ENCODE data around the gene ARFRP1. TPM values are rescaled to one million over a fixed set of nuclear protein-coding genes. Genes with fewer than 3 reads are reported as not detected.

The ARFRP1 gene
- total RNA-seq, 1 experiment from 2014 or later, result 44.5 TPM

- Histone ChIP-seq H3K4me1 (peaks cover 10% of the 10 kb centered on the region), H3K36me3 (peaks cover 3% of the 10 kb centered on the region; the same call in 1 of the 2 replicates), H3K4me3 (no peak overlapping the region), H3K27me3 (no peaks in the 10 kb centered on the region), H3K27ac (no peak overlapping the region), H3K9me3 (replicated peaks) (no peaks in the 10 kb centered on the region)
- no peak for DNase-seq
These were observed 20.2 kb downstream of the ARFRP1 start for GRCh38 chr20:63687419-63688178.

GRCh38 chr20:63686492-63687321 lies 21.1 kb downstream of the ARFRP1 start:
- H3K27ac ChIP-seq, result no peak overlapping the region
- DNase-seq, result no peak

GRCh38 chr20:63686094-63686491 lies 21.7 kb downstream of the ARFRP1 start:
- Histone ChIP-seq H3K27me3 (no peaks in the 10 kb centered on the region), H3K27ac (no peak overlapping the region), H3K4me3 (no peak overlapping the region), H3K4me1 (peaks cover 13% of the 10 kb centered on the region), H3K9me3 (replicated peaks) (no peaks in the 10 kb centered on the region), H3K36me3 (peaks cover 7% of the 10 kb centered on the region; the same call in 1 of the 2 replicates)
- DNase-seq, result no peak

More at GRCh38 chr20:63686492-63687321, 21.1 kb downstream of the ARFRP1 start:
- H3K4me1 ChIP-seq, result peaks cover 13% of the 10 kb centered on the region
- H3K27me3 ChIP-seq, result no peaks in the 10 kb centered on the region
- no peak overlapping the region for H3K4me3 ChIP-seq
- H3K9me3 ChIP-seq (replicated peaks), result no peaks in the 10 kb centered on the region
- H3K36me3 ChIP-seq, result peaks cover 7% of the 10 kb centered on the region; the same call in 1 of the 2 replicates

- Histone ChIP-seq H3K36me3 (peaks cover 7% of the 10 kb centered on the region), H3K27me3 (no peaks in the 10 kb centered on the region), H3K9me3 (replicated peaks) (no peaks in the 10 kb centered on the region), H3K4me3 (no peak overlapping the region), H3K4me1 (peaks cover 13% of the 10 kb centered on the region), H3K27ac (no peak overlapping the region)
- DNase-seq, result no peak
These were observed 22.3 kb downstream of the ARFRP1 start for GRCh38 chr20:63685269-63686026.

DNA sequence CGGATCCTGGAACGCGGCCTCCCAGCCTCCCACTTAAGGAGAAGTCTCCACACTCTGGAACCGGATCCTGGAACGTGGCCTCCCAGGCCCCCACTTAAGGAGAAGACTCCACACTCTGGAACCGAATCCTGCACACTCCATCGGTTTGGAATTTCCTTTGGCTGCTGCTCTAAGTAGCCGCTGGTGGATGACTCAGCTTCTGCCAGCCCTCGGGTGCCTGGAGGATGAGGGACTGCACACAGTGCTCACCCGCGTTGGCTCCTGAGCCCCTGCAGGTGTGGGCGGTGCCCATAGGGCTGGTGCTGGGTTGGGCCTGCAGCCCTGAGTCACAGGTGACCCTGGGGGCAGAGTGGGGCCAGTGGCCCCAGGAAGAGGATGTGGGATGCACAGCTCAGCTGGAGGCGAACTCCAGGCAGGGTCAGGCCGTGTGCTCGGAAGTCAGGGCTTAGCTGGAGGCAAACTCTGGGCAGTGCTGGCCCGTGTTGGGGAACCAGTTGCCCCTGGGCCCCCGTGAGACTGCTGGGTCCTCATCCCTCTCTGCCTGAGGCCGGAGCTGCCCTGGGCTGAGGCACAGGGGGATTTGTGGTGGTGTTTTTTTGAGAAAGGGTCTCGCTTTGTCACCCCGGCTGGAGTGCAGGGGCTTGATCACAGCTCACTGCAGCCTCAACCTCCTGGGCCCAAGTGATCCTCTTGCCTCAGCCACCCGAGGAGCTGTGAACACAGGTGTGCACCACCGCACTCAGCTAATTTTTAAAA lies 25.2 kb downstream of the ARFRP1 start:
- no peak overlapping the region for H3K4me3 ChIP-seq
- H3K4me1 ChIP-seq, result peaks cover 13% of the 10 kb centered on the region
- H3K9me3 ChIP-seq (replicated peaks), result no peaks in the 10 kb centered on the region
- H3K36me3 ChIP-seq, result peaks cover 10% of the 10 kb centered on the region
- H3K27ac ChIP-seq, result peak overlapping the region; percentile 1; the same call in 1 of the 2 replicates
- peak; percentile 77 to 85 for DNase-seq
- no peaks in the 10 kb centered on the region for H3K27me3 ChIP-seq

- DNase-seq, result no peak
- H3K4me1 ChIP-seq, result peaks cover 13% of the 10 kb centered on the region
- H3K9me3 ChIP-seq (replicated peaks), result no peaks in the 10 kb centered on the region
- no peak overlapping the region for H3K4me3 ChIP-seq
- H3K27ac ChIP-seq, result no peak overlapping the region
- no peaks in the 10 kb centered on the region for H3K27me3 ChIP-seq
- peaks cover 15% of the 10 kb centered on the region for H3K36me3 ChIP-seq
These were observed 26.1 kb downstream of the ARFRP1 start for GRCh38 chr20:63681609-63682142.

DNA sequence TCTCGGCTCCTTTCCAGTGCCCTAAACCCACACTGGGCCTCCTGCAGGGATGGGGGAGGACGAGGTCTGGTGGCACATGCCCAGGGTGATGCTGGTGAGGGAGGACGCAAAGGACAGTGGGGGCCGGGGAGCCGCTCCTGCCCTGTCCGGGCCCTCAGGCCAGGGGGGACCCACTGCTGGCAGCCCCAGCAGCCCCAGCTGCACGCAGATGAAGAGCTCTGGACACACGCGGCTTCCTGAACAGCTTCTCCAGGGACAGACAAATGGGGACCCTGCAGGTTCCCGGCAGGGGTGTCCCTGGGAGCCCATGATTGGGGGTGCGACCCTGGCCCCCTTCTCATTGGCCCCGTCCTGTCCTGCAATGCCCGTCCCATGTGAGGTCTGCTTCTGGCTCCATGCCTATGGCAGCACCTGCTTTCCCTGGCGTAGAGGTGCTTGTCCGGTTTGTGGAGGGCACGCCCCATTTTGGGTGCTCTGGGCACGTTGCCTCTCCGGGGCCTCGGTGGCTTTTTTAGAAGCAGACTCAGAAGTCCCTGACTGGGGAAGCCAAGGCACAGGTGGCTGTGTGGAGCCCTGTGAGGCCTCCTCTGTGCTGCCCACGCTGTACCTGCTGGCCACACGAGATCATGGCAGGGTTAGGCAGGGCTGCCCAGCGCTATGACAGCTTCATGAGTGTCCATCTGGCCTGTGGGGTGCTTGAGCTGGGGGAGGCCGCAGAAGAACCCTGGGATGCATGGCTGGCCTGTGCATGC lies 26.7 kb downstream of the ARFRP1 start:
- Histone ChIP-seq H3K4me3 (no peak overlapping the region), H3K27ac (no peak overlapping the region)
- DNase-seq, result no peak

GRCh38 chr20:63680427-63680826 lies 27.3 kb downstream of the ARFRP1 start:
- H3K4me3 ChIP-seq, result no peak overlapping the region
- peaks cover 25% of the 10 kb centered on the region for H3K36me3 ChIP-seq
- no peak overlapping the region for H3K27ac ChIP-seq

More for the DNA sequence above, 26.7 kb downstream of the ARFRP1 start:
- Histone ChIP-seq H3K36me3 (peaks cover 19% of the 10 kb centered on the region), H3K9me3 (replicated peaks) (no peaks in the 10 kb centered on the region), H3K27me3 (no peaks in the 10 kb centered on the region), H3K4me1 (peaks cover 13% of the 10 kb centered on the region)

DNA sequence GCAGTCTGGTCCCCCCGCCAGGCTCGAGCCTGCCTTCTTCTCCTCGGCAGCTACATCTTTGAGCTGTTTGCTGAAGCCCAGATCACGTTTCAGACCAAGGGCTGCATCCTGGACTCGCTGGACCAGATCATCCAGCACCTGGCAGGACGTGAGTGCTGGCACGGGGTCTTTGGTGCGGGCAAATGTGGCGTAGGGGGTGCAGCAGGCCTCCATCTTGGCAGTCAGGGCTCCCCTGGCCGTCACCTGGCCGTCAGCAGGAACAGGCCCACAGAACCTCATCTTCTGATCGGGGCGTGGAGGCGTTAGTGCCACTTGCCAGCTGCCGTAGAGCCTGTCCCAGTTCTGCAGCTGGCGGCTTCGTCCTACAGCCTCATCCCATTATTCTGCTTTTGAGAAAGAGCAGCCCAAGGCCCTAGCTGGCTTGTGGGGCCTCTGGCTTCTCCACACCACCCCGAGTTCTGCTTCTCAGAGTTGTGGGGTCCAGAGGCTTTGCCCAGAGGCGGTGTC lies 27.9 kb downstream of the ARFRP1 start:
- Histone ChIP-seq H3K27ac (no peak overlapping the region), H3K36me3 (peaks cover 31% of the 10 kb centered on the region), H3K4me3 (no peak overlapping the region), H3K27me3 (no peaks in the 10 kb centered on the region), H3K4me1 (peaks cover 13% of the 10 kb centered on the region), H3K9me3 (replicated peaks) (no peaks in the 10 kb centered on the region)
- no peak for DNase-seq

More at GRCh38 chr20:63680427-63680826, 27.3 kb downstream of the ARFRP1 start:
- Histone ChIP-seq H3K4me1 (peaks cover 13% of the 10 kb centered on the region), H3K9me3 (replicated peaks) (no peaks in the 10 kb centered on the region), H3K27me3 (no peaks in the 10 kb centered on the region)
- DNase-seq, result no peak

- peaks cover 39% of the 10 kb centered on the region for H3K36me3 ChIP-seq
- H3K4me3 ChIP-seq, result no peak overlapping the region
- no peak for DNase-seq
- H3K27ac ChIP-seq, result no peak overlapping the region
- H3K4me1 ChIP-seq, result peaks cover 13% of the 10 kb centered on the region
- H3K27me3 ChIP-seq, result no peaks in the 10 kb centered on the region
- no peaks in the 10 kb centered on the region for H3K9me3 ChIP-seq (replicated peaks)
These were observed 28.9 kb downstream of the ARFRP1 start for GRCh38 chr20:63678667-63679465.

GRCh38 chr20:63678071-63678470 lies 29.7 kb downstream of the ARFRP1 start:
- Histone ChIP-seq H3K4me3 (no peak overlapping the region), H3K4me1 (peaks cover 8% of the 10 kb centered on the region), H3K9me3 (replicated peaks) (no peaks in the 10 kb centered on the region), H3K36me3 (peaks cover 45% of the 10 kb centered on the region), H3K27ac (no peak overlapping the region), H3K27me3 (no peaks in the 10 kb centered on the region)
- no peak for DNase-seq

DNA sequence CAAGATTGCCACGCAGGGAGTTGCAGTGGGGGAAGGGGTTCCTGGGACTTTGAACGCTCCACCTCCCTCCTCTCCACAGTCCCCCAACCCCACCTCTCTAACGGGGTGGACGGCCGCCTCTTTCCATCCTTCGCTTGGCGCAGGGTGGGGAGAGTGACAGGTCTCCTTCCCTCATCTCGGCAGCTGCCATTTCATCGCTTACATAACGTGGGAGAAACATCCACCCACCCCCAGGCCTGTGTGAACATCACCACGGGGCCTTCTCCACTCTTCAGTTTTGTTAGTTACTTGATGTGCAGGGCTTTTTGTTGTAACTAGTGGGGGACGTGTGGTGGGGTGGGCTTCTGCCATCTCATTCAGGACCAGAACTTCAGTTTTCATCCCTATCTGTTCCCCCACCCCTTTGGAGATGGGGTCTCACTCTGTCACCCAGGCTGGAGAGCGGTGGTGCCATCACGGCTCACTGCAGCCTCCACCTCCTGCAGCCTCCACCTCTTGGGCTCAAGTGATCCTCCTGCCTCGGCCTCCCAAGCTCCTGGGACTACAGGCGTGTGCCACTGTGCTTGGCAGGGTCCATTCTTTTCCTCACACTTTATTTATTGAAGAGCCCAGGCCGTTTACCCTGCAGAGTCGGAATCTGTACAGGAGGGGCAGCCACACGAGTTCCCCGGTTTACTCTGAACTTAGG lies 32.0 kb downstream of the ARFRP1 start:
- Histone ChIP-seq H3K27me3 (no peaks in the 10 kb centered on the region), H3K9me3 (replicated peaks) (no peaks in the 10 kb centered on the region), H3K4me3 (no peak overlapping the region), H3K4me1 (no peaks in the 10 kb centered on the region), H3K27ac (no peak overlapping the region), H3K36me3 (peaks cover 58% of the 10 kb centered on the region)
- DNase-seq, result no peak

Measured in SJCRH30 (cell line).